HCT116 (cell line): ENCODE data around the gene PCDHGC5. TPM values are rescaled to one million over a fixed set of nuclear protein-coding genes. Genes with fewer than 3 reads are reported as not detected.

ENCODE experiments used
- ATAC-seq: fragments of 200-7000 bp; cut with Tn5 transposase; 2 replicates; pipeline ENCODE4 v1.9.1; 2020; ENCODE audit warnings: mild to moderate bottlenecking, moderate library complexity
- BruUV-seq: library from RNA; stranded (reverse); fragments of 400-500 nt; replicated peaks from 2 replicates; lab custom pipeline; 2021; lab: Mats Ljungman, UMichigan
- CTCF ChIA-PET: fragments of 300-600 bp; sonication (Branson Sonifier 250); formaldehyde crosslinking; loops from one replicate; lab custom pipeline; 2021; ENCODE audit warnings: antibody characterized with exemption; lab: Charles Lee
- POLR2A ChIA-PET: fragments of 300-600, 350-600 bp; sonication (Branson Sonifier 250); formaldehyde crosslinking; loops from one replicate; lab custom pipeline; 2021; ENCODE audit warnings: antibody characterized with exemption; lab: Charles Lee
- RAD21 ChIA-PET, 2 experiments: fragments of 300-600 bp; sonication (Branson Sonifier 250); formaldehyde crosslinking; loops; one replicate each; lab custom pipeline; 2023; ENCODE audit warnings: low total read pairs in 2 of 2; ENCODE audit not compliant: uncharacterized antibody in 2 of 2, unreplicated experiment in 2 of 2, low non-redundant PET in 1 of 2; lab: Charles Lee
- DNase-seq: peaks from one replicate; pipeline ENCODE4 v3.0.0-alpha.2; 2010; ENCODE audit warnings: low read depth, low spot score
- H2AFZ ChIP-seq: fragments of 200-600 bp; shearing (Covaris generic), sonication (generic); 2 replicates; pipeline ENCODE4 v1.6.1; 2017; ENCODE audit warnings: low read depth, mixed run types, mixed read lengths, antibody characterized with exemption, low read length; ENCODE audit not compliant: poor library complexity, severe bottlenecking
- H3K27ac ChIP-seq: 2 replicates; pipeline ENCODE4 v1.5.1; 2012; ENCODE audit warnings: low read depth, low read length
- H3K27me3 ChIP-seq: fragments of 200-600 bp; sonication (generic); 2 replicates; pipeline ENCODE4 v1.6.1; 2016; ENCODE audit warnings: mixed run types, low read length, mixed read lengths; ENCODE audit not compliant: insufficient read depth
- H3K36me3 ChIP-seq, 2 experiments: fragments of 200-500 bp in 1 of 2; fragments of 200-600 bp in 1 of 2; sonication (Bioruptor generic) in 1 of 2; sonication (generic) in 1 of 2; 2 replicates each; pipeline versions ENCODE4 v1.5.1 to v1.6.1; 2014 to 2016; ENCODE audit warnings: low read length in 2 of 2, inconsistent platforms in 1 of 2, mixed read lengths in 1 of 2, mixed run types in 1 of 2; ENCODE audit not compliant: insufficient read depth in 2 of 2, control insufficient read depth in 1 of 2
- H3K4me1 ChIP-seq, 2 experiments: fragments of 200-600 bp in 1 of 2; sonication (generic) in 1 of 2; 2 replicates each; pipeline versions ENCODE4 v1.5.1 to v1.6.1; 2012 to 2017; ENCODE audit warnings: low read length in 2 of 2, inconsistent platforms in 1 of 2, mild to moderate bottlenecking in 1 of 2, mixed read lengths in 1 of 2, mixed run types in 1 of 2, moderate library complexity in 1 of 2; ENCODE audit not compliant: insufficient read depth in 2 of 2, control insufficient read depth in 1 of 2
- H3K4me2 ChIP-seq: fragments of 200-600 bp; sonication (generic); 2 replicates; pipeline ENCODE4 v1.6.1; 2017; ENCODE audit warnings: mixed run types, low read length, mixed read lengths
- H3K4me3 ChIP-seq, 2 experiments: fragments of 200-600 bp in 1 of 2; sonication (generic) in 1 of 2; replicated peaks in 1 of 2; 2 replicates each; pipeline ENCODE4 v1.5.1; 2011 to 2016; ENCODE audit warnings: low read length in 2 of 2, control low read depth in 1 of 2, low read depth in 1 of 2, mild to moderate bottlenecking in 1 of 2, mixed read lengths in 1 of 2, mixed run types in 1 of 2
- H3K79me2 ChIP-seq: fragments of 200-600 bp; sonication (generic); 2 replicates; pipeline ENCODE4 v1.6.1; 2017; ENCODE audit warnings: mild to moderate bottlenecking, mixed run types, low read length, moderate library complexity, mixed read lengths; ENCODE audit not compliant: insufficient read depth
- H3K9ac ChIP-seq: fragments of 200-600 bp; sonication (generic); 2 replicates; pipeline ENCODE4 v1.6.1; 2016; ENCODE audit warnings: low read length, mixed read lengths
- H3K9me2 ChIP-seq: fragments of 200-600 bp; sonication (generic), shearing (Covaris generic); 2 replicates; pipeline ENCODE4 v1.6.1; 2017; ENCODE audit warnings: mixed run types, mild to moderate bottlenecking, moderate library complexity; ENCODE audit not compliant: insufficient read depth
- H3K9me3 ChIP-seq, 2 experiments: fragments of 200-500 bp in 1 of 2; fragments of 200-600 bp in 1 of 2; sonication (Bioruptor generic) in 1 of 2; sonication (generic) in 1 of 2; 2 replicates each; pipeline ENCODE4 v1.6.1; 2014 to 2017; ENCODE audit warnings: low read length in 2 of 2, mixed read lengths in 2 of 2, inconsistent platforms in 1 of 2, low read depth in 1 of 2, mild to moderate bottlenecking in 1 of 2, mixed run types in 1 of 2, moderate library complexity in 1 of 2; ENCODE audit not compliant: control insufficient read depth in 1 of 2, insufficient read depth in 1 of 2
- H4K20me1 ChIP-seq: fragments of 200-600 bp; sonication (generic), shearing (Covaris generic); 2 replicates; pipeline ENCODE4 v1.6.1; 2017; ENCODE audit warnings: mixed run types, mild to moderate bottlenecking, moderate library complexity; ENCODE audit not compliant: insufficient read depth
- CBX3 ChIP-seq: IDR thresholded peaks from 2 replicates; pipeline ENCODE4 v1.6.1; 2012; ENCODE audit warnings: low read depth
- CEBPB ChIP-seq: IDR thresholded peaks from 2 replicates; pipeline ENCODE4 v1.6.1; 2012; ENCODE audit warnings: low read depth
- EGR1 ChIP-seq: IDR thresholded peaks from 2 replicates; pipeline ENCODE4 v1.6.1; 2012; ENCODE audit warnings: low read depth
- ELF1 ChIP-seq: IDR thresholded peaks from 2 replicates; pipeline ENCODE4 v1.6.1; 2012; ENCODE audit warnings: low read depth, borderline replicate concordance
- EZH2phosphoT487 ChIP-seq: fragments of 200-600 bp; IDR thresholded peaks from 2 replicates; pipeline ENCODE4 v1.6.1; 2018; ENCODE audit warnings: antibody characterized with exemption, borderline replicate concordance
- MAX ChIP-seq: IDR thresholded peaks from 2 replicates; pipeline ENCODE4 v1.6.1; 2012
- POLR2AphosphoS5 ChIP-seq: IDR thresholded peaks from 2 replicates; pipeline ENCODE4 v1.6.1; 2011; ENCODE audit warnings: mild to moderate bottlenecking, low read depth, low read length, moderate library complexity
- RAD21 ChIP-seq: IDR thresholded peaks from 2 replicates; pipeline ENCODE4 v1.6.1; 2012; ENCODE audit warnings: low read depth, mild to moderate bottlenecking
- SIN3A ChIP-seq: IDR thresholded peaks from 2 replicates; pipeline ENCODE4 v1.6.1; 2012; ENCODE audit warnings: low read depth
- SRF ChIP-seq: IDR thresholded peaks from 2 replicates; pipeline ENCODE4 v1.6.1; 2012; ENCODE audit warnings: low read depth
- TCF7L2 ChIP-seq: IDR thresholded peaks from 2 replicates; pipeline ENCODE4 v1.7.0; 2011; ENCODE audit warnings: borderline replicate concordance, inconsistent platforms; ENCODE audit not compliant: insufficient read depth, insufficient read length; ENCODE audit errors: extremely low read depth
- YY1 ChIP-seq: IDR thresholded peaks from 2 replicates; pipeline ENCODE4 v1.6.1; 2011; ENCODE audit warnings: low read length, low read depth, moderate library complexity, mild to moderate bottlenecking; ENCODE audit not compliant: insufficient replicate concordance; ENCODE audit errors: extremely low read depth
- ZFX ChIP-seq: fragments of 450-650 bp; IDR thresholded peaks from 2 replicates; pipeline ENCODE4 v1.6.1; 2017
- ZNF274 ChIP-seq: fragments of 200-500 bp; sonication (Bioruptor generic); IDR thresholded peaks from 2 replicates; pipeline ENCODE4 v1.6.1; 2014; ENCODE audit warnings: mild to moderate bottlenecking, low read depth, low read length, inconsistent platforms
- intact Hi-C: fragments of 100-400 bp; cut with micrococcal nuclease; formaldehyde crosslinking; loops from 2 replicates; pipeline ENCODE4 v1.10.0; 2022
- total RNA-seq: library from RNA; stranded (reverse); gene quantifications from one replicate; pipeline ENCODE4 v1.2.1, GENCODE V29; 2021; ENCODE audit not compliant: unreplicated experiment
- TF ChIP-seq, protein P1 (sequence below), 3 experiments: fragments of 200-600 bp in 1 of 3; sonication (generic) in 1 of 3; IDR thresholded peaks in 2 of 3; conservative IDR thresholded peaks in 1 of 3; 2 replicates each; pipeline ENCODE4 v1.5.1; 2012 to 2017; ENCODE audit warnings: low read depth in 2 of 3, low read length in 2 of 3, antibody characterized with exemption in 1 of 3, borderline replicate concordance in 1 of 3, control low read depth in 1 of 3, mild to moderate bottlenecking in 1 of 3, mixed read lengths in 1 of 3, mixed run types in 1 of 3, moderate library complexity in 1 of 3; ENCODE audit not compliant: insufficient read depth in 1 of 3
- TF ChIP-seq, protein P2 (sequence below): IDR thresholded peaks from 2 replicates; pipeline ENCODE4 v1.6.1; 2012
- TF ChIP-seq, protein P3 (sequence below): IDR thresholded peaks from 2 replicates; pipeline ENCODE4 v1.6.1; 2011; ENCODE audit warnings: mild to moderate bottlenecking, low read length, moderate library complexity; ENCODE audit not compliant: insufficient replicate concordance; ENCODE audit errors: extremely low read depth

PCDHGC5 gene
- total RNA-seq, 1 experiment from 2014 or later: not detected

- TF ChIP-seq CEBPB (no peak), EZH2phosphoT487 (no peak), EGR1 (no peak), SRF (no peak), TCF7L2 (no peak), RAD21 (no peak), ZNF274 (no peak), SIN3A (no peak), ELF1 (no peak), MAX (no peak), YY1 (no peak), POLR2AphosphoS5 (no peak), CBX3 (no peak), ZFX (no peak)
- TF ChIP-seq, protein P1, sequence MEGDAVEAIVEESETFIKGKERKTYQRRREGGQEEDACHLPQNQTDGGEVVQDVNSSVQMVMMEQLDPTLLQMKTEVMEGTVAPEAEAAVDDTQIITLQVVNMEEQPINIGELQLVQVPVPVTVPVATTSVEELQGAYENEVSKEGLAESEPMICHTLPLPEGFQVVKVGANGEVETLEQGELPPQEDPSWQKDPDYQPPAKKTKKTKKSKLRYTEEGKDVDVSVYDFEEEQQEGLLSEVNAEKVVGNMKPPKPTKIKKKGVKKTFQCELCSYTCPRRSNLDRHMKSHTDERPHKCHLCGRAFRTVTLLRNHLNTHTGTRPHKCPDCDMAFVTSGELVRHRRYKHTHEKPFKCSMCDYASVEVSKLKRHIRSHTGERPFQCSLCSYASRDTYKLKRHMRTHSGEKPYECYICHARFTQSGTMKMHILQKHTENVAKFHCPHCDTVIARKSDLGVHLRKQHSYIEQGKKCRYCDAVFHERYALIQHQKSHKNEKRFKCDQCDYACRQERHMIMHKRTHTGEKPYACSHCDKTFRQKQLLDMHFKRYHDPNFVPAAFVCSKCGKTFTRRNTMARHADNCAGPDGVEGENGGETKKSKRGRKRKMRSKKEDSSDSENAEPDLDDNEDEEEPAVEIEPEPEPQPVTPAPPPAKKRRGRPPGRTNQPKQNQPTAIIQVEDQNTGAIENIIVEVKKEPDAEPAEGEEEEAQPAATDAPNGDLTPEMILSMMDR (IDR thresholded peaks at IDR 0.05 in 2 of 3, conservative IDR thresholded peaks at IDR 0.05 in 1 of 3; ENCODE audit: borderline replicate concordance in 1 of 3, insufficient read depth in 1 of 3, low read depth in 2 of 3, low read length in 2 of 3): no peak
- TF ChIP-seq, protein P2, sequence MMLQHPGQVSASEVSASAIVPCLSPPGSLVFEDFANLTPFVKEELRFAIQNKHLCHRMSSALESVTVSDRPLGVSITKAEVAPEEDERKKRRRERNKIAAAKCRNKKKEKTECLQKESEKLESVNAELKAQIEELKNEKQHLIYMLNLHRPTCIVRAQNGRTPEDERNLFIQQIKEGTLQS: no peak
- TF ChIP-seq, protein P3, sequence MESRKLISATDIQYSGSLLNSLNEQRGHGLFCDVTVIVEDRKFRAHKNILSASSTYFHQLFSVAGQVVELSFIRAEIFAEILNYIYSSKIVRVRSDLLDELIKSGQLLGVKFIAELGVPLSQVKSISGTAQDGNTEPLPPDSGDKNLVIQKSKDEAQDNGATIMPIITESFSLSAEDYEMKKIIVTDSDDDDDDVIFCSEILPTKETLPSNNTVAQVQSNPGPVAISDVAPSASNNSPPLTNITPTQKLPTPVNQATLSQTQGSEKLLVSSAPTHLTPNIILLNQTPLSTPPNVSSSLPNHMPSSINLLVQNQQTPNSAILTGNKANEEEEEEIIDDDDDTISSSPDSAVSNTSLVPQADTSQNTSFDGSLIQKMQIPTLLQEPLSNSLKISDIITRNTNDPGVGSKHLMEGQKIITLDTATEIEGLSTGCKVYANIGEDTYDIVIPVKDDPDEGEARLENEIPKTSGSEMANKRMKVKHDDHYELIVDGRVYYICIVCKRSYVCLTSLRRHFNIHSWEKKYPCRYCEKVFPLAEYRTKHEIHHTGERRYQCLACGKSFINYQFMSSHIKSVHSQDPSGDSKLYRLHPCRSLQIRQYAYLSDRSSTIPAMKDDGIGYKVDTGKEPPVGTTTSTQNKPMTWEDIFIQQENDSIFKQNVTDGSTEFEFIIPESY: no peak
- no peaks in the 10 kb centered on the region for H4K20me1 ChIP-seq
- H3K4me3 ChIP-seq: no peak overlapping the region
- BruUV-seq: no TSS peak
- H3K9me3 ChIP-seq: no peaks in the 10 kb centered on the region
- H3K4me2 ChIP-seq: no peak overlapping the region
- no peaks in the 10 kb centered on the region for H3K27me3 ChIP-seq
- RAD21 ChIA-PET: no interaction called here
- no peaks in the 10 kb centered on the region for H3K79me2 ChIP-seq
- DNase-seq (no peak), ATAC-seq (no peak)
- POLR2A ChIA-PET: interaction anchor here (1.1 kb wide), 1 partner anchor 15 kb away, joined by 3 read pairs; no protein-coding TSS in a partner anchor
- no peak overlapping the region for H2AFZ ChIP-seq
- H3K9ac ChIP-seq: no peak overlapping the region
- intact Hi-C loops: no loop called here
- CTCF ChIA-PET: interaction anchor here (1.5 to 1.7 kb wide), 2 partner anchors 14 to 57 kb away, joined by 4 read pairs; no protein-coding TSS in a partner anchor
- H3K4me1 ChIP-seq: no peaks in the 10 kb centered on the region
- no peaks in the 10 kb centered on the region for H3K9me2 ChIP-seq
- H3K36me3 ChIP-seq: no peaks in the 10 kb centered on the region
- no peak overlapping the region for H3K27ac ChIP-seq
Observed at GRCh38 chr5:141506381-141507155, 17.7 kb downstream of the PCDHGC5 start.
